GM19351 (cell line): ENCODE results near the gene CREBBP.
"Not testable (repeated sequence)": the region's sequence is repeated elsewhere in the genome, so short reads cannot be mapped to it uniquely, and the experiment has no call there.

Experiments used
- ATAC-seq: cut with Tn5 transposase; IDR thresholded peaks from one replicate; pipeline ENCODE4 v1.9.1; 2021; ENCODE audit warnings: mild to moderate bottlenecking, moderate library complexity; ENCODE audit not compliant: unreplicated experiment

Gene CREBBP

DNA sequence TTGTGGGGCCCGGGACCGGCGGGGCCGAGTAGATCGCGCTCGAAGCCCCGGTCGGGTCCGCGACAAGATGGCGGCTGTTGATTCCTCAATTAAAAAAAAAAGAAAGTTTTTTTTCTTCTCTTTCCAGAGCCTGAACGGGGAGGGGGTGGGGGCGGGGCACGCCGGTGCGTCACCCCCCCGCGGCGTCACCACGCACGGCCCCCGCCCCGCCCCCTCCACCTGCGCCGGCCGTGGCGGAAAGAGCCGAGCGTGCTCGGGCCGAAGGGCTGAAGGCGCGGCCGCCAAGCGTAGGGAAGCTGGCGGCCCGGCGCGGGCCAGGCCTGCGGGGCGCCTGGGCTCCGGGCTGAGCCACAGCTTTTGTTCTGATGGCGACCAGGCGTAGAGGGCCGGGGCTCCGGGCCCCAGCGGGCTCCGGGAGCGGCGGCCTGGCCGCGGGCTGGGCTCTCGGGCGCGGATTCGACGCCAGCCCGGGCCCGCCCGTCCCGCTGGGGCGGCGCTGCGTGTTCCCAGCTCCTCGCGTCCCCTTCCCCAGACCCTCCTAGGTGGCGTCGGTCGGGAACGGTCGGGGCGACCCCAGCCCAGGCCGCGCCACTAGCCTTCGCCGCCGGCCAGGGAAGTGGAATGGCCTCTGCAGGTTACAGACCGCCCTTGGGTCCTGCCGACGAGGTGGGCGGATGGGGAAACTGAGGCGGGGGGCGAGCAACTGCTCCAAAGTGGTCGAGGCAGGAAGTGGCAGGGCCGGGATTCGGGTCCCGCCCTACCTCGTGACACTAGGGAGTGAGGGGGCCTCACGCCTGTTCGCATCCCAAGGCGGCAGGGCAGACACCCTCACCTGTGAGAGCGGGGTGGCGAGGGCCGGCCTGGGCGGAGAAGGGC lies at the start of gene CREBBP:
CREBBP (minus strand) TSS at position 91 of the 876 bp plus-strand sequence. CDS start 797 bp downstream, outside the sequence.
- peak; percentile 78 for ATAC-seq

DNA sequence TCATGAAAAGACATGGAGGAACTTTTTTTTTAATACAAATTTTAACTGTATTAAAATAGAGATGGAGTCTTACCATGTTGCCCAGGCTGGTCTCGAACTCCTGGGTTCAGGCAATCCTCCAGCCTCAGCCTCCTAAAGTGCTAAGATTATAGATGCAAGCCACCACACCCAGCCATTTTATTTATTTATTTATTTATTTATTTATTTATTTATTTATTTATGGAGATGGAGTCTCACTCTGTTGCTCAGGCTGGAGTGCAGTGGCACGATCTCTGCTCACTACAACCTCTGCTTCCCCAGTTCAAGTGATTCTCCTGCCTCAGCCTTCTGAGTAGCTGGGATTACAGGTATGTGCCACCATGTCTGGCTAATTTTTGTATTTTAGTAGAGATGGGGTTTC lies 46.6 kb upstream of the CREBBP start:
- not testable (repeated sequence) for ATAC-seq

DNA sequence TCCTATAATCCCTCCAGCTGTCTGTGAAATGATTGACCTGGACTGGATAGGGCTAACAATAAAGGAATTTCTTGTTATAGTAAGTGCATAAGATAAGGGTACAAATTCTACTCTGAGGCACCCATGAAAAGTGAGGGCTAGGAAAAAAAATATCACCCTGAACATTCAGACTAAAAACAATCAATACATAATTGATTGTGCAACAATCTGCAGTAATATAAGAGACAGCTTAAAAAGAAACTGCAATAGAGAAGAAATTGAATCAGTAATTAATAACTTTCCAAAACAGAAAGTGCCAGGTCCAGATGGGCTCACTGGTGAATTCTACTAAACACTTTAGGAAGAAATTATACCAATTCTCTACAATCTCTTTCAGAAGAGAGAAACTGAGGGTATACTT lies 44.2 kb upstream of the CREBBP start:
- no peak for ATAC-seq

DNA sequence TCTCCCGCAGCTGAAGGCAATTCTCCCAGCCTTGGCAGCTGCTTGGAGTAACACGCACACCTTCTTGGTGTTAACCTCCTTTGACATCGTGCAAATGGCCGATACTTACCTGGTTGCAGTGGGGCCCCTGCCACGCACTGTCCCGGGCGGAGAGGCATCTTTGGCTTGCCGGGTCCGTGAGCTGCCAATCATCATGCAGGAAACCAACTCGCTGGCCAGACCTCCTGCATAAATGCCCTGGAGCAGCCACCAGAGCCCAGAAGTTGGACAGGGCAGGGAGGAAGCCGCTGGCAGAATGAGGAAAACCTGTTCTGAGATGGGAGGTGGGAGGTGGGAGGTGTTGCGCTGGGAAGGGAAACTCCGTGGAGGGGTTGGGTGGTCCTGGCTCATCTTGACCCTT lies 41.7 kb upstream of the CREBBP start:
- no peak for ATAC-seq

DNA sequence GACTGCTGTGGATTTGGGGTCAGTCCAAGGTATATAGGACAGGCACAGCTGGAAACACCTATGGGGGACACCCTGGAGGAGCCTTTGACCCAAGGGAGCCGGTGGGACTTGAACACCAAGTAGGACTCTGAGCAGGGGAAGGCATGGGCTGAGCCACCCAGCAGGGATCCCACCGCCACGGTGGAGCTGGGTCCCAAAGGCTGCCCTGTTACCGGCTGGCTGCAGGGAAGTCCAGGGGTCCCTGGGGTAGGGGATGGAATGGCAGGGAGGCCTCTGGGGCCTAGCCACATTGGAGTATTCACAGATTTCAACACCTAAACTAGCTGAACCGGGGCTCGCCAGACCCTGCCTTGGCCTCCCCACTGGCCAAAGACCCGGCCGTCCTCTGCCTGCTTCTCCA lies 39.7 kb upstream of the CREBBP start:
- no peak for ATAC-seq

DNA sequence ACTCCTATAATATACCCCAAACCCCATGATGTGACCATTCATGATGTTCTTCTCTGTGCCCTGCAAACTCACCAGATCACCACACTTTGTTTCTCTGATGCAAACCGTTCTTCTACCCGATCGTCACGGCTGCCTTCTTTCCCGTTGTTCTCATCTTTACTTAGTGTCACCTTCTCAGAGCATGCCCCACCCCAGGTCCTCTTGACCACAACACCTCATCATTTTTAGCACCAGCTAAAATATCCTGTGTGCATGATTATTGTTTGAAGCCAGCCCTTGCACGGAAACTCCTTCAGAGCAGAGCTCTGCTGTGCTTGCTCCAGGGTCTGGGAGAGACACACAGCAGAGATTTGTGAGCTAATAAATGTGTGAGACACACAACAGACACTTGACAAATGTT lies 38.9 kb upstream of the CREBBP start:
- no peak for ATAC-seq

DNA sequence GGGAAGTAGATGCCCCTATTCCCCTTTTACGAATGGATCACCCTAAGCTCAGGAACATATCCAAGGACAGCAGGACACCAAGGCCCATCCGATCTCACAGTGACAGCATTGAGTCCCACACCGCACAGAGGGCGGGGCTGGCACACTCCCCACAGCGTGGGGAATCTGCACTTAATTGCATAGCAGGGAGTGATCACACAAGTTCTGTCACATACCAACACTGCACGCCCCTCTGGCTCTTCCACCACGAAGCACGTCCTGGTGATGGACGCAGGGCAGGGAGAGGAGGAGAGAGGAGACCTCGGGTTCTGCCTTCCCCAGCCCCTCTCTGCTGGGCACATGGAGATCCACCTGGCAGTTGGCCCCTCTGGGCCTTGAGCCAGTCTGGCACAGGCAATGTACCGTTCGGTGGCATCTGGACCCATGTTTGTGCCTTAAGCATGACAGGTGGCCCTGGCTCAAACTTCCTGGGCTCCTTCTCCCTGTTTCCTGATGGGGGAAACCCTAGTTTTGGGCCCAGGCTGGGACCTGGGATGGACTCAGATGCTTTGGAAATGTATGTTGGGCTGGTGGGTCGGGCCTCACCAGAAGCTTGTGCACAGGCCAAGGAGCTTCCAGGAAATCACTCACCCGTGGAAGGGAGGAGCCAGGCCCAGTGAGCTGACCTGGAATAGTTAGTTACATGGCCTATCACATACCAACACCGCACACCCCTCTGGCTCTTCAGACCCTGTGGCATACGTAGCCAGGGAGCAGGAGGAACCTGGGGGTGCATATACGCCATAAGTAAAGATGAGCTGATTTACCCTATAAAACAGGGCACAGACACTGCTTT lies 35.1 kb upstream of the CREBBP start:
- ATAC-seq, result no peak

DNA sequence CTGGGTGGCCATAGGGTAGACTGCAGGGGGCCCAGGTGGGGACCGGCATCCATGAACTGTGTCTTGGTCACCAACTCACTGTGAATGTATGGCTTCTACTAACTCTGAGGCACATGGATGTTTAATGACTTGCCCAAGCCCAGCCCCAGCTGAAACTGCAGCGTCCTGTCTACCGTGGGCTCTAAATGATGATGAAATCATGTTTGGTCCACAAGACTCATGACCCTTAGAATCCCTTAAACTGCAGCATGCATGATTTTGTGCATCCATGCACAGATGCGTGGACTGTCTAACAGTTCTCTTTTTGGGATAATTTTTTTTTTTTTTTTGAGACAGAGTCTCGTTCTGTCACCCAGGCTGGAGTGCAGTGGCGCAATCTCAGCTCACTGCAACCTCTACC lies 32.4 kb upstream of the CREBBP start:
- no peak for ATAC-seq

DNA sequence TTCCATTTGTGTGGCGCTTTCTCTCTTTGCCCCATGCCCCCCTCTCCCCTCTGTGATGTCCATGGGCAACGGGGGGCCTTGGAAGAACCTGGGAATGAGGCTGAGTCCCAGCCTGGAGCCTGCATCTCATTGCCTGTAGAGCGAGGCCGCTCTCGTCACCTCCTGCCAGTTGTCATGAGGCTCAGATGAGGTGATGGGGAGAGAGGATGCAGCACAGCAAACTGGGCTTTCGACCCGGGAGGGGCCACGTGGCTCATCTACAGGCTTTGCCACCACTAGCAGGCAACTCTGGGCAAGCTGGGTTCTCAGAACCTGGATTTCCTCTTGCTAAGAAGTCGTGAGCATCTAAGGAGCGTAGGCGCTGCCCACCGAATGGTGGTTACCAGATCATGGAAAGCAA lies 31.9 kb upstream of the CREBBP start:
- ATAC-seq, result no peak

DNA sequence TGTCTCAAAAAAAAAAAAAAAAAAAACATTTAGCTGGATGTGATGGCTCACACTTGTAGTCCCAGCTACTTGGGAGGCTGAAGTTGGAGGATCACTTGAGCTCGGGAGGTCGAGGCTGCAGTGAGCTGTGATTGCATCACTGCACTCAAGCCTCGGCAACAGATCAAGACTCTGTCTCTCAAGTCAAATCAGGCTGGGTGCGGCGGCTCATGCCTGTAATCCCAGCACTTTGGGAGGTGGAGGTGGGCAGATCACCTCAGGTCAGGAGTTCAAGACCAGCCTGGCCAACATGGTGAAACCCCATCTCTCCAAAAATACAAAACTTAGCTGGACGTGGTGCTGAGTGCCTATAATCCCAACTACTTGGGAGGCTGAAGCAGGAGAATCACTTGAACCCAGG lies 31.2 kb upstream of the CREBBP start:
- ATAC-seq, result not testable (repeated sequence)

DNA sequence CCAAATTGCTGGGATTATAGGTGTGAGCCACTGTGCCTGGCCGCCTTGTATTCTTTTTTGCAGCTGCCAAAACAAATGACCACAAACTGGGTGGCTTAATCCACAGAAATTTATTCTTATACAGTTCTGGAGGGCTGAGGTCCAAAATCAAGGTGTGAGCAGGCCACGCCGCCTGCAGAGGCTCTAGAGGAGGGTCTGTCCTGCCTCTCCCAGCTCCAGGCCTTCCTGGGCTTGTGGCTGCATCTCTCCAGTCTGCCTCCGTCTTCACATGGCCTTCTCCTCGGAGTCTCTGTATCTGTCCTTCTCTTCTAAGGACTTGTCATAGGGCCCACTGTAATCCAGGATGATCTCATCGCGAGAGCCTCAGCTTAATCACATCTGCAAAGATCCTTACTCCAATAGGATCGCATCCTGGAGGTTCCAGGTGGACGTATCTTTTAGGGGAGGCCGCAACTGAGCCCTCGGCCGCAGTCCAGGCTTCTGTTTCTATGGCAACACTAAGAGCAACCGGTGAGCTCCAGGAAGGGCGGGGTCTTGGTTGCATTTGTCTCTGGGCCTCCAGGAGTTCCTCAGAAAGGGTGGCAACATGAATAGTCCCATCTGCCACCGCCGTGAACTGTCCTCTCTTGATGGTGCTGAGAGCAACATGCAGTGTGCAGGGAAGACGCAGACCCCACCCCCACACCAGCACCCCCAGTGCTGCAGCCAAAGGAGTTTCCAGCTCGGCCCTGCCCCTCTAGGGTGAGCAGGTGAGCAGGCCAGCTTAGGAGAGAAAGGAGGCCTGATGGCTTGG lies 29.5 kb upstream of the CREBBP start:
- no peak for ATAC-seq

DNA sequence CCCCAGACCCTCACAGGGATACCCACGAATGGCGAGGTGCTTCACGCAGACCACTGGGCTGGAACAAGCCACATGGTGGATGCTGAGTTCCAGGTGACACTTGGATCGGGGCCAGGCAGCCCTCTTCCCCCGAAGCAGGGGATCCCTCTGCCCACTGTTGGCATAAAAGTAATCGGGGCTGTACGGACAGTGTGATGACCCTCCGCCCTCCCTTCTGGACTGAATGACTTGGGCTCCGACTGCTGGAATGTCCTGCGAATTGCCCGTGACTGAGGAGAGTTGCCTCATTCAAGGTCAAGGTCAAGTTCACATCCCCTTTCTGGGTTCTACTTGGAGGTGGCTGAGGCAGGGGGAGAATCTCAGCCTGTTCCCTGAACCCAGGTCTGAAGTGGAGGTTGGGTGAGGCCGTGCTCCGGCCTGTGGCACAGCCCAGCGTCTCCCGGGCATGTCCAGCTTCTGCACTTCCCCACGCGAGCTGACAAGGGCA lies 28.5 kb upstream of the CREBBP start:
- no peak for ATAC-seq

DNA sequence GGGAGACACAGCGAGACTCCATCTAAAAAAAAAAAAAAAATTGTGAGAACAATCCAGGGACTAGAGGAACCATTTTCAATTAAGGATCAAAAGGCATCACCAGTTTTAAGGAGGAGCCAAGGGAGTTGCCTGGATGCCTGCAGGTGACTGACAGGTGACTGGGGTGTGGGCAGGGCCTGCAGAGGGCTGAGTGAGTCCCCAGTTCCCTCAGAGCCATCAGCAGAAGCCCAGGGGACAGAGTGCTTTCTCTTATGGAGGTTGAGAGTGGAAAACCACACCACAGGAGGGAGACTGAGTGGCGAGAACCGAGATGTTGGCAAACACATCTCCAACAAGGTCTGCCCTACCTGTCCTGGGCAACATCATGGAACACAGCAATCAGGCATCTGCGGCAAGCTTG lies 27.1 kb upstream of the CREBBP start:
- no peak for ATAC-seq

DNA sequence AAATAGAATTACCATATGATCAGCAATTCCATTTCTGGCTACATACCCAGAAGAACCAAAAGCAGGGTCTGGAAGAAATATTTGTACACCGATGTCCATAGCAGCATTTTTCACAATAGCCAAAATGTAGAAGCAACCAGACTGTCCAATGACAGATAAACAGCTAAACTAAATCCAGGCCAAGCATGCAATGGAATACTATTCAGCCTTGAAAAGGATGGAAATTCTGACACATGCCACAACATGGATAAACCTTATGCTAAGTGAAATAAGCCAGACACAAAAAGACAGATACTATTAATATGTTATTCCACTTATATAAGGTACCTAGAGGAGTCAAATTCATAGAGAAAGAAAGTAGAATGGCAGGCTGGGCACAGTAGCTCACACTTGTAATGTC lies 25.9 kb upstream of the CREBBP start:
- ATAC-seq, result no peak

DNA sequence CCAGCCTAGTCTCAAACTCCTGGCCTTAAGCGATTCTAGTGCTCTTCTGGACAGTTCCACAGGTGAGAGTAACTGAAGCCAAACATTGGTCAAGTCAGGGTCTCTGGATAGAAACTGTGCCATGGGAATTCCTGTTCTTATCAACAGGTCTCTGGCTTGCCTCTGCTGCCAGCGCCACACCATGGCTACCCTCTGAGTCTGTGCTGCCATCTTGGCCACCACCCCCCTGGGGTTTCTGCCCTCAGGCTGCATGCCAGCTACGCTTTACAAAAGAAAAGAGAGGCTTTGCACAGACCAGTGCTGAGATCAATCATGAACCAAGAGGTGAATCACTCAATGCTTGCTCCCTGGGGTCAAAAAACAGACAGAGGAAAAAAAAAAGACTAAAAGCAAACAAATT lies 24.4 kb upstream of the CREBBP start:
- no peak for ATAC-seq

DNA sequence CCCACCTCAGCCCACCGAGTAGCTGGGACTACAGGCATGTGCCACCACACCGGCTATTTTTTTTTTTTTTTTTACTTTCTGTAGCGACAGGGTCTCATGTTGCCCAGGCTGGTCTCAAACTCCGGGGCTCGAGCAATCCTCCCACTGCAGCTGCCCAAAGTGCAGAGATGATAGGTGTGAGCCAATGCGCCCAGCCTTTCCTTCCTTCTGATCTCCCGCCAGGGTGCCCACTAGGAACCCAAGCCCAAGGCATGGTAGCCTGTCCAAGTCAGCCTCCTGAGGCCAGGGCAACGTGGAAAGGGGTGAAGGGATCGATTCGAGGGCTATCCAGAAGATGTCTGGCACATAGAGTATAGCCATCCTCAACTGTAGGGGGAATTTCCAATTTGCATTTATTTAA lies 9.6 kb upstream of the CREBBP start:
- no peak for ATAC-seq

DNA sequence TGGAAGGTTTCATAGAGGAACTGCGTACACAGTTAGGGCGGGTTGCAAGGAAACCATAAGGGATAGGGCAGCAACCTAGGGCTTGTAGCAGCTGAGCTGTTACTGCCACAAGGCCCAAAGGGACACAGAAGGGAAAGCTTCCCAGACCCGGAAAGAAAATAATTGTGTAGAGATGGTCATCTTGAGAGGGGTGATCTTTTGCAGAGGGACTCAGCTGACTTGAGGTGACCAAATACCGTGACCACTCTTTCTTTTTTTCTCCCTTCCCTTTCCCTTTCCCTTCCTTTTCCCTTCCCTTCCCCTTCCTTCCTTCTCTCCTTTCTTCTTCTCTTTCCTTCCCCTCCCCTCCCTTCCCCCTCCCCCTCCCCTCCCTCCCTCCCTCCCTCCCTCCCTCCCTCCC lies 8.5 kb upstream of the CREBBP start:
- no peak for ATAC-seq

DNA sequence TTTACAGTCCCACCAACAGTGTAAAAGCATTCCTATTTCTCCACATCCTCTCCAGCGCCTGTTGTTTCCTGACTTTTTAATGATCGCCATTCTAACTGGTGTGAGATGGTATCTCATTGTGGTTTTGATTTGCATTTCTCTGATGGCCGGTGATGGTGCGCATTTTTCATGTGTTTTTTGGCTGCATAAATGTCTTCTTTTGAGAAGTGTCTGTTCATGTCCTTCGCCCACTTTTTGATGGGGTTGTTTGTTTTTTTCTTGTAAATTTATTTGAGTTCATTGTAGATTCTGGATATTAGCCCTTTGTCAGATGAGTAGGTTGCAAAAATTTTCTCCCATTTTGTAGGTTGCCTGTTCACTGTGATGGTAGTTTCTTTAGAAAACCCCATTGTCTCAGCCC lies 5.5 kb upstream of the CREBBP start:
- not testable (repeated sequence) for ATAC-seq

DNA sequence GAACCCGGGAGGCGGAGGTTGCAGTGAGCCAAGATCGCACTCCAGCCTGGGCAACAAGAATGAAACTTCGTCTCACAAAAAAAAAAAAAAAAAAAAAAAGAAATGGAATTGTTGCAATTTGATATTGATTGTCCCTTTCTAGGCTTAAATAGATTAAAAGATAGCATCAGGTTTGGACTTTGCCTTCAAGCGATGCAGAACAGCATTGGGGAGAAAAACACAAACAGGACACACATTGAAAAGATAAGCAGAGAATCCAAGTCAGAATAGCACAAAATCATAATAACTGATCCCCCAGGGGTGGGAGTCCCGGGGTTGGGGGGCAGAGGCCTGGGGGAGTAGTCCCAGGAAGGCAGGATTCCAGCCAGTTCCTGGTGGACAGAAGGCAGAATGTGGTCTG lies 3.9 kb upstream of the CREBBP start:
- no peak for ATAC-seq

DNA sequence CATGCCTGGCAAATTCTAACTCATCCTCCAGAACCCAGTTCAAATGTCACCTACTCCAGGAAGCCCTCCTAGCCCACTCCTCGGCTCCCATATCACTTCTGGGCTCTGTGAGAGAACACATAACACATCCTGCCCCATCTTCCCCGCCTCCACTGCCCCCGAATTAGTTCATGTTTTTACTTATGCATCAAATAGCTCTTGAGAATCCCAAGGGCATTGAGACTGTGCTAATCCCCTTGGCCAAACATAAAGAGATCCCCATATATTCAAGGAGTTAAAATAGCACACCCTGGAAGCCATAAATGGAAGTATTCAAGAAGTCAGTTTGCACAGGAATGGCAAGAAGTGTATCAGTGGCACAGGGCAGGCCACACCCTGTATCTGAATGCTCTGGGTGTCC lies 2.0 kb upstream of the CREBBP start:
- ATAC-seq, result no peak

DNA sequence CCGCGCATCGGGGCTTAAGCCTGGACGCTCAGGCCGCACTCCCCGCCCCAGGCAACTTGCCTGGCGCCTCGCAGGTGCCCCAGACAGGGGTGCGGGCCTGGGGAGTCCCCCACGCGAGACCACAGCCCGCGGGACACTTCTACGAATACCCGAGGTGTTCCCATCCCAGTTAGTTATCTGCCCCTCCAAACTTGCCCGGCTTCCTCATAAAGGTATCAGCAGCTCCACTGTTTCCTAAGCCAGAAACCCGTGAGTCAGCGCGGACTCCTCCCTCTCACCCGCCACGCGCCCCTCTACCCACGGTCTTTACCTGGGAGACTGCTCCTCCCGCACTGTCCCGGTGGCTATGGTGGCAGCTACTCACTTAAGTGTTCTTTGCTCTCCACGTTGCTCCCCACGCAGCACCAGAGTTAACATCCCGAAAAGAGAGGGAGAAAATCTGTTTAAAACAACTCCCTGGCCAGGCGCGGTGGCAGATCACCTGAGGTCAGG lies 1.0 kb upstream of the CREBBP start:
- no peak for ATAC-seq
